DMS 273 treated with DMSO at 0.1 percent for 48 hours (cell line): ENCODE results near the gene FAM20C.
A peak's percentile ranks its signal among the peaks of the same experiment; 100 is the strongest.
"Not testable (repeated sequence)": the region's sequence is repeated elsewhere in the genome, so short reads cannot be mapped to it uniquely, and the experiment has no call there.

Source experiments
- DNase-seq: peaks from one replicate; lab custom pipeline; 2025; lab: John Stamatoyannopoulos, UW

FAM20C gene

GRCh38 chr7:174716-175115 lies 17.7 kb upstream of the FAM20C start:
- no peak for DNase-seq

DNA sequence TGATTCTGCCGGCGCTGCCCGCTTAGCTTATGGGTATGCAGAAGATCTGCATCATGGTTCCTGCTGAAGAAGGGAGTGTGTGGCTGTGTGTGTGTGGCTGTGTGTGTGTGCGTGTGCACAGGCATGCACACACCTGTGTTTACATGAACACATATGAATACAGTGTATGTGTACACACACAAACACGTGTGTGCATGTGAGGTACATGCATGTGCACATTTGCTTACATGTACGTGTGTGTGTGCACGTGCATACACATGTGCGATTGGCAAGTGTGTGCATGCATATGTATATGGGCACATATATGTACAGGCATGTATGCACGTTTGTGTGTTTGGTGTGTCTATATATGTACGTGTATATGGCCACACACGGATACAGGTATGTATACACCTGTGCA lies 16.4 kb upstream of the FAM20C start:
- no peak for DNase-seq

GRCh38 chr7:176381-176780 lies 16.0 kb upstream of the FAM20C start:
- no peak for DNase-seq

- no peak for DNase-seq
Measured at GRCh38 chr7:176786-177459, 15.4 kb upstream of the FAM20C start.

- no peak for DNase-seq
Measured at GRCh38 chr7:178444-178843, 13.9 kb upstream of the FAM20C start.

- DNase-seq = no peak
Measured at GRCh38 chr7:179209-179681, 13.1 kb upstream of the FAM20C start.

GRCh38 chr7:179948-180694 lies 12.2 kb upstream of the FAM20C start:
- no peak for DNase-seq

- no peak for DNase-seq
Measured at GRCh38 chr7:181738-182137, 10.6 kb upstream of the FAM20C start.

- DNase-seq = not testable (repeated sequence)
Measured at GRCh38 chr7:182502-182901, 9.9 kb upstream of the FAM20C start.

GRCh38 chr7:183496-184292 lies 8.7 kb upstream of the FAM20C start:
- DNase-seq = no peak

- no peak for DNase-seq
Measured at GRCh38 chr7:184294-185264, 7.8 kb upstream of the FAM20C start.

DNA sequence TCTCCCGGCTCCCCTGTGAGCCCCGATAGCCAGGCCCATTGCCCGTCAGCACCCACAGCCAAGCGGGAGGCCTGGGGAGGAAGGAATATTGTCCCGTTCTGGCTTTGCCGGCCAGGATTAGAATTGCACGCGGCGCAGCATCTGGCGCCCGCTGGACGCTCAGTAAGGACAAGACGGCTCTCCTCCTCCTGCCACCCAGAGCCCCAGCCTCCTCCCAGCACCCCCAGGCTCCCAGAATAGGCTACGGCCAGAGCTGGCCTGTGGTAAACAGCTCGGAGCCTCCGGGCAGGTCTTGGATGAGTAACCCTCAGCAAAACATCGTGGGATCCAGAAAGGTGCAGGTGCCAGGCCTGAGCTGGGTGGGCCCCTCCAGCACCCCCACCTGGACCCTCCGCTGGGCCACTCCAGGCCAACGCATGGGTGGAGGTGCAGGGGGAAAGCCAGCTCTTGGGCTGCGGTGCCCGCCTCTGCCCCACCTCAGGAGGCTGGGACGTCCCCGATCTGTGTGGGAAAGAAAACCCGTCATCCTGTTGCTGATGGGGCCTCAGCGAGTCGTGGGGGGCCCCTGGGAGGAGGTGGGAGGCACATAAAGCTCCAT lies 5.8 kb upstream of the FAM20C start:
- DNase-seq = no peak

DNA sequence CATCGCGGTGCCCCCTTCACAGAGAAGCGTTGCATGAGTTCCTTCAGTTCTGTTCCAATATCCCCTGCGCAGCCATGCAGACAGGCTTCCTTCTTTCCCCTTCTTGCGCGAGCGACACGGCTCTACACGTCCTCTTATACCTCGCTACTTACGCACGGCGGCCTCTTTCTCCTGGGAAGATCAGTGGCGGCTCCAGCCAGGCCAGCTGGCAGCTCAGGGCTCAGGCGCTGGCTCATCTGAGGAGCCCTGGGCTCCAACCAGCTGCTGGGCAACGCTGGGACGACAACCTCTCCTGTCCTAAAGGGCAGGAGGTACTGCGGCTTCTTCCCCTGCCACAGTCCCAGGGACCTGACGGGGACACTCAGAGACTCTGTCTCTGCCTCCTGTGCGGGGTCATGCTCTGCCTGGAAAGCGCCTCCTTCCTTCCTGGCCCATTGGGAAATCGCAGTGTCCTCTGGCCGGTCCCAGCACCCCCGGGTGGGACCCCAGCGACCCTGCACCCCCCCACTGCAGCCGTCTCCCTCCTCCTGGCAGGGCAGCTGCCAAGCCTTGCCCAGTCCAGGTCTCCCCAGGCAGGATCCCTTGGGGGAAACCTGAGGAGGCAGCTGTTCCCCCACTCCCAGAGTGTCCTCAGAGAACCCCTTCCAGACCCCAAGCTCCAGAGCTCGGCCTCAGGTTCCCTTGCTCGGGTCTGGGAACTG lies 5.0 kb upstream of the FAM20C start:
- DNase-seq = no peak

DNA sequence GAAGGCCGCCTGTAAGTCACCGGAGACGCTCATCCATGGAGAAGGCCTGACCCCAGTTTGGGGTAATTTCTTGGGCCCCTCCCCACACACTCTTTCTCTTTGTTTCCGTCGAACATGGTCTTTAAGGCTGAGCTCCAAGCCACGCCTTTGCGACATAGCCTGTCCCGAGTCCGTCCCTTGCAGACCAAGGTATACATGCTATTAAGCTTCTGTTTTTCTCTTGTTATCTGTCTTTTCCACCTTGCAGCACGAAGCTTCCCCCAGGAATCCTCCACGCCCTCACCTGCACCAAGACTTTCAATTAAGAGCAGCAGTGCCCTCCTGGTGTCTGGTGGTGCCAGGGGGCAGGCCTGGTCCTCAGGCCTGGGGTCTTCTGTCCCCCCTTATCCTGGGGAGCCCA lies 4.2 kb upstream of the FAM20C start:
- DNase-seq = no peak

DNA sequence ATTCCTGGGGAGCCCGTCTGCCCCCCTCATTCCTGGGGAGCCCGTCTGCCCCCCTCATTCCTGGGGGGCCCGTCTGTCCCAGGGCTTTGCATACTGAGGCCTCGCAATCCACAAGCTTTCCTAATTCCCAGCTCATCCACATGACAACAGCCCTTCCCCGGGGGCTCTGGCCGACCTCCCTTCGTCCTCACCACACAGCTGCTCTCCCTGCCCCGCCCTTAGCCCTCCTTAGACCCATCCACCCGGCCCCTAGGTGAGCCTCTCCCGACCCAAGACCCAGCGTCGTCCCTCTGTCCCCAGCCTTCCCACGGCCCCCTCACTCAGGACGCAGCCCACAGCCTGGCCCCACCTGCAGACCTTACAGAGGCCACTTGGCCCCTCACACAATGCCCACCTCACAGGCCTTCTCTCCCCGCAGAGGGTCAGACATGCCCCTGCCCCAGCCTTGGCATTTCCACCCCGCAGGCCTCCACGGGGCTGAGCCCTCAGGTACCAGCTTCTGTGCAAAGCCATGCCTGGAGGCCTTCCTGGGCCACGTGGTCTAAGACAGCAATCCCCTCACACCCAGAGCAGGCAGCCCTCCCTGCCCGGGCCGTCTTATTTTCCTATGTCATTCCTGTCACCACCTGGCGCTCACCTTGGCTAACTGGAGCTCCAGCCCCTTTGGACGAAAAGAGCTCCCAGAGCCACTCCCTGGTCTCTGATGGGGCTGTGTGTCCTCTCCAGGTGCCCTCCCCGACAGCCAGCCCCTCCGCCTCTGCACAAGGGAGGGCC lies 3.5 kb upstream of the FAM20C start:
- no peak for DNase-seq

DNA sequence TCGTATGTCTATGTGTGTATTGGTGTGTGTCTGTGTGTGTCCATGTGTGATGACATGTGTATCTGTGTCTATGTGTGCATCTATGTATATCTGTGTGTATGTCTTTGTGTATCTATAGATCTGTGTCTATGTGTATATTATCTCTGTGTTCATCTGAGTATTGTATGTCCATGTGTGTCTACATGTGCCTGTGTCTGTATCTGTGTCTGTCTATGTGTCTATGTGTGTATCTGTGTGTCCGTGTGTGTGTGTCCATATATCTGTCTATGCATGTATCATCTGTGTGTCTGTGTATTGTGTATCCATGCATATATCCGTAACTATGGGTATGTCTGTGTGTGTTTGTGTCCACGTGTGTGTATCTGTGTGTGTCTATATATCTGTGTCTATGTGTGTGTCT lies 2.7 kb upstream of the FAM20C start:
- no peak for DNase-seq

DNA sequence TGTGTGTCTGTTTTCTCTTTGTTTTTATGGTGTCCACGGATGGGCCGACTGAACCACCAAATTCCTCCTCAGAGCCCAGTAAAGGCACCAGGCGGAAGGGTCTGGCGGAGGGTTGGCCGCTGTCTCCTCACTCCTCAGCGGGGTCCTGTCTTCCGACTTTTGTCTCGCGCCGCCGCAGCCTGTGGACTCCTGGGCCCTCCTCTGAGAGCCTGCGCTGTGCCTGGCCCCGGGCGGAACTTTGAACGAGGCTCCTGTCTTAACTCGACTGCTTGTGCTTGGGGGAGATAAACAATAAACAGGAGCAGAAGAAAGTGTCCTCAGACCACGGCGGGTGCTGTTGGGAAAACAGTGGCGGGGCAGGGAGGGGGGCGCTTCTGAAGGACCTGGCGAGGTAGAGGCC lies 2.2 kb upstream of the FAM20C start:
- no peak for DNase-seq

DNA sequence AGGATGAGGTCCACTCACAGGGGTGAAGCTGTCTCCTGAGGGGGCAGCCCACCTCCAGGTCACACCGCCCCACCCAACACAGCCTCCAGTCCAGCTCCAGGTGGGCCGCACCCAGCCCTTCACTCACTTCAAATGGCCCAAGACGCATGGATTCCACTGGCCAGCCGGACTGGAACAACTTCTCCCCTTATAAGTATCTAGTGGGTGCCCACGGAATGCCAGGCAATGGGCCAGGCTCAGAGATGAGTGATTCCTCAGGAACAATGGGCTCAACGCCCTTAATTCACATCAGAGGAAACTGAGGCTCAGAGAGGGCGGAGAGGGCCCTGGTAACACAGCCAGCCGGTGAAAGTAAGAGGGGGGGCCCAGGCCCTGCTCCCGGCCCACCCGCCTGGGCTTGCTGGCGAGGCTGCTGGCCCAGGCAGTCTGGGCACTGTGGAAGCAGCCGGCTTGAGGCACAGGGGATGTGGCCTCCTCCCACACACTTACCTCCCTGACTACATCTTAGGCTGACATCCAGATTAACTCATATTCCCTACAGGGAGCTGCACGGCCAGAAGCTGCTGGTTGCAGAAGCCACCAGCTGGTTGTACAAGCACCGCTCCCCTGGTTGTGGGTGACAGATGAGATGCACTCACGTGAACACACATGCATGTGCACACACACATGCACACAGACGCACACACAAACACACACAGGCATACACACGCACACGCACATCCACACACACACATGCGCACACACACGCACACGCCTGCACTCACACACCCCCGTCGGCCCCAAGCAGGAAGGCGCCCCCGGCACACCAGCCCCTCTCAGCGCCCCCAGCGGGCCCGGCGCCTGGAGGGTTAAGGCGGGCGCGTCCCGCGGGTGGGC lies 1.0 kb upstream of the FAM20C start:
- DNase-seq = peak; percentile 83
